ENCODE results near the gene ELMO1. TPM values are rescaled to one million over a fixed set of nuclear protein-coding genes. Genes with fewer than 3 reads are reported as not detected.

Gene ELMO1
- total and polyA plus RNA-seq, 10 of the 15 experiments (the other 5 are each of a cell fraction or from before 2014, with no cell fraction given), result 22.6 to 85.9 (median 56.6) TPM

GRCh38 chr7:37364856-37365255 is 83.8 kb downstream of the ELMO1 start:
- ChIA-PET RAD21 (ENCODE audit: unreplicated experiment) (no interaction called here), POLR2A (no interaction called here), CTCF (interaction anchor here (1.1 kb wide), 1 partner anchor 12 kb away, joined by 8 read pairs; no protein-coding TSS in a partner anchor), SMC1A (ENCODE audit: uncharacterized antibody, unreplicated experiment) (no interaction called here)
- no peaks in the 10 kb centered on the region for H3K36me3 ChIP-seq (ENCODE audit: control insufficient read depth in 2 of 2, insufficient read depth in 2 of 2, low read length in 1 of 2)
- H3K79me2 ChIP-seq (ENCODE audit: control insufficient read depth, insufficient read depth, low read length), result no peaks in the 10 kb centered on the region
- WGBS (ENCODE audit: insufficient coverage, insufficient replicate concordance, low lambda C conversion rate, missing lambda C conversion rate), result 70% methylated on average over 8 of the region's 8 CpGs
- no peaks in the 10 kb centered on the region for H3K9me3 ChIP-seq (replicated peaks; ENCODE audit: control insufficient read depth, insufficient read depth, low read length)
- H3K4me3 ChIP-seq, result no peak overlapping the region
- no peak for ATAC-seq
- no peaks in the 10 kb centered on the region; the same call in 1 of the 2 replicates for H3K4me1 ChIP-seq (ENCODE audit: control insufficient read depth, insufficient read depth, low read length)
- FAIRE-seq, result no peak
- H3K4me2 ChIP-seq (ENCODE audit: control insufficient read depth, insufficient read depth), result no peak overlapping the region
- in situ Hi-C loops (cut with MboI) (no loop called here), intact Hi-C loops (cut with micrococcal nuclease; ENCODE audit: unreplicated experiment) (no loop called here)
- no peaks in the 10 kb centered on the region; a peak in 2 of 4 replicates for H3K27me3 ChIP-seq (replicated peaks in 1 of 2; ENCODE audit: control insufficient read depth in 2 of 2, insufficient read depth in 2 of 2, low read length in 1 of 2)
- no peaks in the 10 kb centered on the region for H4K20me1 ChIP-seq (ENCODE audit: control insufficient read depth, insufficient read depth)
- no peak overlapping the region for H3K9ac ChIP-seq (ENCODE audit: control insufficient read depth, insufficient read depth, low read length)
- H2AFZ ChIP-seq (ENCODE audit: control insufficient read depth, low read depth, low read length), result no peak overlapping the region
- no TSS peak for BruUV-seq (replicated peaks)
- H3K27ac ChIP-seq (ENCODE audit: control insufficient read depth, insufficient read depth), result no peak overlapping the region
- no peak for DNase-seq (ENCODE audit: low read depth, low spot score)
- TF ChIP-seq CTCF (IDR thresholded peaks at IDR 0.05 in 2 of 3, conservative IDR thresholded peaks at IDR 0.05 in 1 of 3; ENCODE audit: control insufficient read depth in 2 of 3, extremely low read depth in 1 of 3, insufficient read depth in 1 of 3, low read depth in 3 of 3, low read length in 3 of 3), result no peak
- TF ChIP-seq MEF2B (IDR thresholded peaks at IDR 0.05; ENCODE audit: partially characterized antibody, poor library complexity, severe bottlenecking), result no peak
- TF ChIP-seq SUZ12 (IDR thresholded peaks at IDR 0.05; ENCODE audit: unreplicated experiment), result no peak
- TF ChIP-seq TAF1 (IDR thresholded peaks at IDR 0.05; ENCODE audit: borderline replicate concordance, low read depth, low read length), result no peak
- TF ChIP-seq TARDBP (IDR thresholded peaks at IDR 0.05; ENCODE audit: borderline replicate concordance), result no peak
- TF ChIP-seq EGR1 (IDR thresholded peaks at IDR 0.05; ENCODE audit: borderline replicate concordance in 1 of 2, low read depth in 2 of 2, low read length in 2 of 2), result no peak
- no peak for TF ChIP-seq JUND (IDR thresholded peaks at IDR 0.05; ENCODE audit: low read depth, low read length)
- no peak for TF ChIP-seq SPI1 (IDR thresholded peaks at IDR 0.05; ENCODE audit: borderline replicate concordance, insufficient read depth, low read depth, low read length)
- no peak for TF ChIP-seq BACH1 (IDR thresholded peaks at IDR 0.05; ENCODE audit: borderline replicate concordance)
- no peak for TF ChIP-seq RAD51 (IDR thresholded peaks at IDR 0.05)

All from GM12878 (cell line).